Ishikawa (cell line): Measurements from ENCODE around the gene CDK5R2.

Experiments
- CEBPB ChIP-seq: IDR thresholded peaks from 2 replicates; pipeline ENCODE4 v1.6.1; 2012
- CREB1 ChIP-seq: IDR thresholded peaks from 2 replicates; pipeline ENCODE4 v1.6.1; 2012; ENCODE audit warnings: low read depth
- EGR1 ChIP-seq: IDR thresholded peaks from 2 replicates; pipeline ENCODE4 v1.6.1; 2012
- EP300 ChIP-seq: IDR thresholded peaks from 2 replicates; pipeline ENCODE4 v1.6.1; 2012; ENCODE audit warnings: borderline replicate concordance
- FOXM1 ChIP-seq: IDR thresholded peaks from 2 replicates; pipeline ENCODE4 v1.6.1; 2012; ENCODE audit warnings: low read depth, borderline replicate concordance
- TAF1 ChIP-seq: IDR thresholded peaks from 2 replicates; pipeline ENCODE4 v1.6.1; 2012; ENCODE audit warnings: low read depth, mild to moderate bottlenecking
- TEAD4 ChIP-seq: IDR thresholded peaks from 2 replicates; pipeline ENCODE4 v1.6.1; 2012
- YY1 ChIP-seq: IDR thresholded peaks from 2 replicates; pipeline ENCODE4 v1.6.1; 2012; ENCODE audit warnings: low read depth
- TF ChIP-seq, protein P1 (sequence below): IDR thresholded peaks from 2 replicates; pipeline ENCODE4 v1.6.1; 2012; ENCODE audit warnings: low read depth, mild to moderate bottlenecking

DNA sequence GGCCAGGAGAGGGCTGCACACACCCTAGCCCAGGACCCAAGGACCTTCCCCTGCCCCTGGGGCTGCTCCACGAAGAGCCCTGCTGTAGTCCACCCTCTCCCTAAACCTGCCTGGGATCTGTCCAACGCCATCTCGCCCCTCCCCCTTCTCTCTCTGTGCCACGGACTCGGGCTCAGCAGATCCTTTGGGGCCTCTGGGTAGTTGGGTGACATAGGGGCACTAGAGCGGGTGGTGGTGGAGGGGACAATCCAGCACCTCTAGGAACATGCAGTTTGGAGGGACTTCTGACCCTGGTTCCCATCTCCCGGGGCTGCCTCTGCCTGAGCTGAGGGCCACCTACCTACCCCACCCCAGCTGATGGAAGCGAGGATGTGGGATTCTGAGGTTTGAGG, 41.1 kb downstream of the CDK5R2 start:
- no peak for TF ChIP-seq CREB1
- TF ChIP-seq FOXM1, result no peak
- TF ChIP-seq CEBPB, result no peak
- TF ChIP-seq, protein P1, sequence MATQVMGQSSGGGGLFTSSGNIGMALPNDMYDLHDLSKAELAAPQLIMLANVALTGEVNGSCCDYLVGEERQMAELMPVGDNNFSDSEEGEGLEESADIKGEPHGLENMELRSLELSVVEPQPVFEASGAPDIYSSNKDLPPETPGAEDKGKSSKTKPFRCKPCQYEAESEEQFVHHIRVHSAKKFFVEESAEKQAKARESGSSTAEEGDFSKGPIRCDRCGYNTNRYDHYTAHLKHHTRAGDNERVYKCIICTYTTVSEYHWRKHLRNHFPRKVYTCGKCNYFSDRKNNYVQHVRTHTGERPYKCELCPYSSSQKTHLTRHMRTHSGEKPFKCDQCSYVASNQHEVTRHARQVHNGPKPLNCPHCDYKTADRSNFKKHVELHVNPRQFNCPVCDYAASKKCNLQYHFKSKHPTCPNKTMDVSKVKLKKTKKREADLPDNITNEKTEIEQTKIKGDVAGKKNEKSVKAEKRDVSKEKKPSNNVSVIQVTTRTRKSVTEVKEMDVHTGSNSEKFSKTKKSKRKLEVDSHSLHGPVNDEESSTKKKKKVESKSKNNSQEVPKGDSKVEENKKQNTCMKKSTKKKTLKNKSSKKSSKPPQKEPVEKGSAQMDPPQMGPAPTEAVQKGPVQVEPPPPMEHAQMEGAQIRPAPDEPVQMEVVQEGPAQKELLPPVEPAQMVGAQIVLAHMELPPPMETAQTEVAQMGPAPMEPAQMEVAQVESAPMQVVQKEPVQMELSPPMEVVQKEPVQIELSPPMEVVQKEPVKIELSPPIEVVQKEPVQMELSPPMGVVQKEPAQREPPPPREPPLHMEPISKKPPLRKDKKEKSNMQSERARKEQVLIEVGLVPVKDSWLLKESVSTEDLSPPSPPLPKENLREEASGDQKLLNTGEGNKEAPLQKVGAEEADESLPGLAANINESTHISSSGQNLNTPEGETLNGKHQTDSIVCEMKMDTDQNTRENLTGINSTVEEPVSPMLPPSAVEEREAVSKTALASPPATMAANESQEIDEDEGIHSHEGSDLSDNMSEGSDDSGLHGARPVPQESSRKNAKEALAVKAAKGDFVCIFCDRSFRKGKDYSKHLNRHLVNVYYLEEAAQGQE, result no peak
- no peak for TF ChIP-seq TEAD4
- TF ChIP-seq YY1, result no peak
- no peak for TF ChIP-seq EP300
- no peak for TF ChIP-seq TAF1
- no peak for TF ChIP-seq EGR1
